Raji (cell line): ENCODE data around the gene PTPRF.

Experiments used
- POLR2A ChIP-seq: IDR thresholded peaks from 2 replicates; pipeline ENCODE4 v1.6.1; 2011; ENCODE audit warnings: low read depth, low read length, control low read depth; ENCODE audit not compliant: insufficient read depth

PTPRF gene

DNA sequence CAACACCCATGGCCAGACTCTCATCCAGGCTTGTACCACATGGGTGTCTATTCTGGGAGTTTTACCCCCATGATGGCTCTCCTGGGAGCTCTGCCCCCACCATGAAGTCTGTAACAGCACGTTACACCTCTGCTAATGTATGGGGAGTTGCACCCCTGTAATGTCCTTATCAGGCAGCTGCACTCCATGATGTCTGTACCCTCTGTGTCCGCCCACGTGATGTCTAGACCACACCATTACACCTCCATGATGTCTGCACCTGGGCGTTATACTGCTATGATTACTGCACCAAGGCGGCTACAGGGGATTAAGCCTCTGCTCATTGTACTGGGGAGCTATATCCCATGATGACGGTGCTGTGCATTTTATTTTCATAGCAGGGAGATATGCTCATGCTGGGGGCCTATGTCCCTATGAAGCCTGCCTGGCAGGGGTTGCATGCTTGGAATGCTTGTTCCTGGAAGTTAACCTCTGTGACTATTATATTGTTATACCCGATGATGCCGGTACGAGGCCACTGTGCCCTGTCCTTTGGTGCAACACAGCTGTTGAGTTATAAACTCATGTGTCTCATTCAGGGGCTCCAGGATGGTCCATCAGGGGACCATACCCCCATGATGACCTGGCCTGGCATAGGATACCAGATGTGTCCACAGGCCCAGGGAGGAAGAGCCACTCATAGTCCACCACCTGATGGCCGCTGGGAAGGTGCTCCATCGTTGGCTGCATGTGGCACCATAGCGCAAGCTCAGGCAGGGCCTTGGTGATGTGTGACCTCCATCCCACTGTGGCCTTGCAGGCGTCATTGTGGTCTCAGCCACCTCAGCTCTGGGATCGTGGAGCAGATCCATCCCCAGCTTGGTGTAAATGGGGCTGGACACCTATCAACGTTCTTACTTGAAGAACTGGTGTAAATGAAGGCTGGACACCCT is 12.1 kb downstream of the PTPRF start:
- TF ChIP-seq POLR2A, result no peak

DNA sequence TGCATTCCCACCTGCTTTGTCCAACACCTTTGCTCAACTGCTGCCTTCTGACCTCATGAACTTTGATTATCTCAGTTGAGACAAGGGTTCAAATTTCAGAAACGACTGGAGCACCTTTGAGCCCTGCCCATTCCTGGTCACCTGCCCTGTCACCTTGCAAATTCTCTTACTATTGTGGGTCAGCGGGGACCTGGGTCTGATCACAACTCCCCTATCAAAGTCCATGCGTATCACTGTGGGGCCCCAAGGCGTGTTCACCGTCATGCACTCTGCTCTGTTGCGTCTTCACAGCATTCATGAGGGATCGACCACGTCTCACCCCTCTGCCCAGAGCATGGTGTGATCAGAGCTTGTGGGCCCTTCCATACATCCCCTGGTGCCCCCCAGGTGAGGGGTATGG is 12.9 kb downstream of the PTPRF start:
- no peak for TF ChIP-seq POLR2A

DNA sequence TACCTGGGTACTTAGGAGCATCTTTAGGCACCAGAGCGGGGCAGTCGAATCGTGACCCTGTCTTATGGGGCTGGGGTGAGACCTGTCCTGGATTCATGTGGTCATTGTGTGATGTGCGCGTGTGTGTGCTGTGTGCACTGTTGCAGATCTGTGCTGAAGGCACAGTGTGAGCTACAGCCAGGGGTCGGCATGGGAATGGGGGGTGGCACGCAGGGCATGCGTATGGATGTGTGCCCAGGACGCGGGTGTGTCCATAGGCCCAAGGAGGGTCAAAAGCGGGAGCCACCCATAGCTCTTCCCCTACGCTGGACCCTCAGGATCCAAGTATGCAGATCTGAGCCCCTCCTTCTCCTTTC is 14.6 kb downstream of the PTPRF start:
- TF ChIP-seq POLR2A, result no peak

DNA sequence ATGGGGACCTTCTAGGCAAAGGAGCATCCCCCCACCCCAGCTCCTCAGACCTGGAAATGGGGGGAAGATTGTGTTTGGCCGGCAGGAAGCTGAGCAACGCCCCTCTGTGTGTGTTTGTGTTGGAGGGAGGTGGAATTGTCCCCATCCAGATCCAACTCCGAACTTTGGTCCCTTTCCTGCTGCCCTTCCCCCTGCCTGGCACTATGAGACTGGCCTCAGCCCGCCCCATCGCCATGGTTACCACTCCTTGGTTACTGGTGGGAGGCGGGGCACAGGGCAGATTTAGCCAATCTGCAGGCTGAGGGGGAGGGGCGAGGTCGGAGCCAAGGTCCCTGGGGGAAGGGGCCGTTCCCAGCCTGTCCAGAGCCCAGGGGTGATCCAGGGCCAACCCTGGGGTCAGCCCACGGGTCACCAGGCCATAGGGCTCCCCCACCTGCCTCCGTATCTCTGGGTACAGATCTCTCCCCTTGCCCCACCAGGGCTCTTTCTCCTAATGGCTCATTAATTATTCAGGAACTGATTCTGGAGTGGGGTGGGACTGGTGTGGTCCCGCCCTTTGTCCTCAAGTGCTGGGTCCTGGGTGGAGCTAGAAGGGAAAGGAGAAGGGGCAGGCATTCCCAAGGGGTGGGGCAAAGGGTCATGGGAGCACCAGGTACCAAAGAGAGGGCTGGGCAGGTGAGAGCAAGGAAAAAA is 15.2 kb downstream of the PTPRF start:
- no peak for TF ChIP-seq POLR2A

DNA sequence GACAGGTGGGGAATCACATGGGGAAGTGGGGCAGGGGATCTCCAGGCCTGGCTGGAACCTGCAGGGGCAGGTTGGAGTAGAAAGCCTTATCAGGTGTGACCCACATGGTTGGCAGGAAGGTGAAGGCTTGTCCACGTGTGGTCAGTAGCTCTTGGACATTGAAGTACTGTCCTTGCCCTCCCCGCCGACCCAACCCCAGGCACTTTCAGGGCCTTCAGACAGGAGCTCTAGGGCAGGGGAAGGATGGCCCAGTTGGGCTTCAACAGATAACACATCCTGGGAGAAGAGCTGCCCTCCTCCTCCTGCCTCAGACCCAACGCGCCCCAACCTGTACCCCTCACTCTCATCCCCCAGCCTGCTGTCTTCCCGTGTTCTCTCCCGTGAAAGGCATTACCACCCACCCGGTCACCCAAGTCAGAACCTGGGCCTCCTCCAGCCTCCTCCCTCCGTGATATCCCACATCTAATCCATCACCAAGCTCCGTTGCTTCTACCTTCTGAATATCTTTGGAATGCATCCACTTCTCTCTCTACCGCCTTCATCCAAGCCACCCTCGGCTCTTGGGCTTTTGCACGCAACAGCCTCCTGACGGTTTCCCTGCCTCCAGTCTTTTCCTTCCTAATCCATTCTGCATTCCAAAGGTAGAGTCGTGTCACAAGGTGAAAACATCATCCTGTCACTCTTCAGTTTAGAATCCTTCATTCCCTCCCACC is 15.9 kb downstream of the PTPRF start:
- no peak for TF ChIP-seq POLR2A

DNA sequence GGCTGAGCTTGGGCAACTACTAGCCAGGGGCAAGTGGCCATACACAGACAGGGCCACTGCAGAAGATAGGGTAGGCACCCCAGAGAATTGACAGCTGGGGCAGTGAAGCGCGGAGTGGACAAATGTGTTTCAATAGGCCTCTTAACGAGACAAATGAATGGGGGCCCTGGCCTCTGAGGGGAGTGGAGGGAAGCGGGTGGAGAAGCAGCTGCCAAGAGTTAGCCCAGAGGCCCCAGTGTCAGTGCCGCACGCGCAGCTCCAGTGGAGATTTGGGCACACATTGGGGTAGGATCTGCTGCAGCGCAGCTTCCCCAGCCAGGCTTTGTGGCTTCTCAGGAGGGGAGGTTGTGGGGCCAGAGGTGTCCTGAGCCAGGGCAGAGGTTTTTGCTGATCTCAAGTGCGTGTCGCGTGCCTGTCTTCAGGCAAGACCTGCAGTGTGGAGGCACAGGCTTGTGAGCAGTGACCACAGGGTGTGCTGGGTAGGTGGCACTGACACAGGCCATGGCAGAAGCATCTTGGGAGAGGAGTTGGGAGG is 16.9 kb downstream of the PTPRF start:
- TF ChIP-seq POLR2A, result no peak

DNA sequence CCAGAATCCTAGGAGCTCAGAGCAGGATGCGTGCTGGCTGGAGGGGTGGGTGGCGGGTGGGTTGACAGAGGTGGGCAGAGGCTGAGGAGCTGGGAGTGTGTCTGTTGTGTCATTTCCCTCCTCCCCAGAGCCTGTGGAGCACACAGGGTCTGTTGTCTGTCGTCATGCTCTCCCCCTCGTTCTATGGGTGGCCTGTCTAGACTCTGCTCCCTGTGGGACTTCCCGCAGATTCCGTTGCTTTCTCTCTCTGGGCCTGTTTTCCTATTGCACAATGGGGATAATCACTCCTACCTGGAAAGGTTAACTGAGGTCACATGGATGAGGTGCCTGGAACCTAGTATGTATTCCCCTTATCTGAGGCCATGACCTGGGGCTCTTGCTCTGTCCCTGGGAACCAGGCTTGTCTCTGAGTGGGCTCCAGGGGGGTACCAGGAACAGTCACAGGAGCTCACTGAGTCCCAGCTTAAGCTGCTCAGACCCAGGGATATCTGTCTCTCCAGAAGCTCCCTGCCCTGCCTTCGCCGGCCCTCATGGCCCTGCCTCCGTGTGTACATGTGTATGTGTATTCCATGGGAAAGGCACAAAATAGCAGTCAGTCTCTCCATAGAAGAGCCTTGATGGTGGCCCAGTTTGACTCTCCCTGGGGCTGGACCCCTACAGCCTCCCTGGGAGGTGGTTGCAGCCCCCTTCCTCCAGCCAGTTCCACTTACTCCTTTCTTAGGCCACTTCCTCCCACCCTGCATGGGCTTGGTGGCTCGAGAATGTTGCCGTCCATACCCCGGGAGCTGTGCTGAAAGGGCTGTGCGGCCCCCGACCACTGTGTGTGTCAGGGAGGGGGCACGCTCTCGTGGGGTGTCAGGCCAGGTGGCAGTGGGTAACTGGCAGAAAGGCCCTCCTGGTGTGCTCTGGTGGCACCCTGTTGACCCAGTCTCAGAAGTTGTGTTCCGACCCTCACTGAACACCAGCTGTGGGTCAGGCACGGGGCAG is 17.9 kb downstream of the PTPRF start:
- no peak for TF ChIP-seq POLR2A

DNA sequence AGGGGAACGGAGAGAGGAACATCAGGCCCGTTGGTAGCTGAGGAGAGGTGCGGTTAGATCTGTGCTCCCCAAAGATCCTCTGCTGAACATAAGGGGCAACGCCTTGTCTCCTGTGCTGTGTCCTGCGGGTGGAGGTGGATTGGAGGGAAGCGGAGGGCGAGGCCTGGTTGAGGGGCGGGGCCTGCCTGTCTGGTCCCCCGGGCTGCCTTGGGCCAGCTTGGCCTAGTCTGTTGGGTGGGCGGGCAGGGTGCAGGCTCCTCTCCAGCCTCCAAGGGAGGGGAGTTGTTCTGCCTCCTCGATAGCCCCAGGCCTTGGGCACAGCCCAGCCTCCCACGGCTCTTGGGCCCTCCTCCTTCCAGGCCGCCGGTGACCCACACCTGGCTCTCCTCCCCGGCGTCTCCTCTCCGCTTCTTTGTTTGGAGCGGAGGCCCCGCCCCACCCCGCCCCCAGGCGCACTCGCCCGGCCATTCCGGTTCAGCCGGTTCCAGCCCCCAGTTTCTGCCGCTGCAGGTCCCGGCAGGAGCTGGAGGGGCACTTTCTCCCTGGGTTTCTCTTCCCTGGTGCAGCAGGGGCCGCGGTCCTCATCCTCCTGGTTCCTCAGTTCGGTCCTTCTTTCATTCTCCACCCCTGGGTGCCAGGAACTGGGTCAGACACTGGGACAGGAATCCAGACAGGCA is 19.4 kb downstream of the PTPRF start:
- TF ChIP-seq POLR2A, result no peak

DNA sequence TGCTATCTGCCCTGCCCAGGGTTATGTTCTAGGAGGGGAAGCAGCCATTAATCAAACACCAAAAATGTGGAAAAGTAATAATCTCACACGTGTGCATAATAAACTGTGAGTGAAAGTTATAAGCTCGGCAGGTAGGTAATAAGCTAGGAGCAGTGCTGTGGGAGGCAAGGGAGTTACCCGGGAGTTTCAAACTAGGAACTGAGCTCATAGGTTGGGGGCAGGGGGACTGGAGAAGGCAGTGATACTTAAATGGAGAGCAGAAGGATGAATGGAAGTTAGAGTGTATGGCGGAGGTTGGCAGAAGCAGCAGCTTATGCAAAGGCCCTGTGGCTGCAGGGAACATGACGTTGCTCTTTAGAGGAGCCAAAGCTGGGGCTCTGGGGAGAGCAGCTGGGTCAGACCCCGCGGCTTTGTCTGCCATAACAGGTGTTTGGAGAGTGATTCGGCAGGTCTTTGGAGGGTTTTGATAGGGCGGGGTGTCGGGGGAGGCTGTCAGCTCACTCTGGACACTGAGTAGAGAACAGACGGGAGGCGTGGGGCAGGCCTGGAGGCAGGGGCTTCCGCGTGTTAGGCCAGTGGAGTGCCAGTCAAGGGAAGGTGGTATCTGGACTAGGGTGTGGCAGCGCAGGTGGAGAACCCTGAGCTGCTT is 20.0 kb downstream of the PTPRF start:
- TF ChIP-seq POLR2A, result no peak

DNA sequence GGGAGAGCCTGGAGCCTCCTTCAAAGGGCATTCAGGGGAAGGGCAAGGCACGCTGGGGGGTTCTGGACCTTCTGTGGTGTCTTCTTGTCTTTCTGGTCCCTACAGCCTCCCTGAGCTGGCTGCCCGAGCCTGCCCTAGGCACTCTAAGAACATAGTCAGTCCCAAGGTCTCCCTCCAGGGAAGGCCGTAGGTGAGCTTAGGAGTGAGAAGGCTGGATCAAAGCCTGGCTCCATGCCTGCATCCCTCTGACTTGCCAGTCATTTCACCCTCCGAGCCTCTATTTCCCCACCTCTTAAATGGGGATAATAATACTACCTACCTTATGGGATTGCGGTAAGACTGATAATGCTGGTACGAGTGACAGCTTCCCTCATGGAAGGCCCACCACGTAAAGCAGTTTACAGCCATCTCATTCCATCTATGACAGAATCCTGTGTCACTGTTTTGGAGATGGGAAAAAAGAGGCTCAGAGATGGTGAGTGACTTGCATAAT is 20.8 kb downstream of the PTPRF start:
- no peak for TF ChIP-seq POLR2A

DNA sequence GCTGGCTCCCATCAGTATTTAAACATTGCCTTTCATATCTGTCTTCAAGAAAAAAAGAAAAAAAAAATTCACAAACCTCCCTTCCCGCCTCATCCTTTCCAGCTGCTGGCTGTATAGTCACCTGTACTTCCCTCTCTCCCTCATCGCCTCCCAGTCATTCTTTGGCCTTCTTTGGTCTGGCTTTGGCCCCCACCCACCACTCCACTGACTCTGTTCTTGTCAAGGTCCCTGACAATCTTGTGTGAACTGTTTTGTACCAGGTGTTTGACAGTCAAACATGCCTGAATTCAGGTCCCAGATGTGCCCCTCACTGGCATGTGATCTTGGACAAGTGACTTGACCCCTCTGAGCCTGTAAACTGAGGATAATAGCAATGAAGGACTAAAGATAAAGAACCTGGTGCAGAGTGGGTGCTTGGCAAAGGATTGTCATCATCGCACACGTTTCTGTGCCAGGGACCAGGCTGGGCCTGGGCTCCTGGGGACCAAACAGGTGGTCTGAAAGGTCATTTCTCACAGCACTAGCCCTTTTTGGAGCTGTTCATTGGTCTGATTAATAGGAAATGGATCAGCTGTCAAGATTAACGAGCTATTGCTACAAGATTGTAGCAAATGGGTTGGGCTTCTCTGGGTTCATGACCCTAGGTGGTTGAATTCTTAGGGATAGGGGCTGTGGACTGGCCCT is 21.5 kb downstream of the PTPRF start:
- TF ChIP-seq POLR2A, result no peak

DNA sequence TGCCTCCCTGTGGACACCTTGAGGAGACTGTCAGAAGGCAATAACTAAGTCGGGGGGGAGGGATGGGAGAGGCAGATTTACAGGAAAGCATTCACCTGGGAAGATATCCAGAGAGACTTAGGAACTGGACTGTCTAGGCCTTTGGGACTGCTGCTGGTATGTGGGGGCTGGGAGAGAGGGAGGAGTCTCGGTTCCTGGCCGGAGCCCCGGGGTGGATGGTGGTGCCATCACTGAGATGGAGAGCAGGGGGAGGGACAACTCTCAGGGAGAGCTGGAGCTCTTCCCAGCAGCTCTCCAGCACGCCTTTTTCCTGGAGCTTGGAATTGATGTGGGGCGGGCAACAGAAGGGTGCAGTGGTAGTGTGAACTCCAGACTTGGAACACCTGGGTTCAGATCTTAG is 22.1 kb downstream of the PTPRF start:
- no peak for TF ChIP-seq POLR2A
